Left forelimb (tissue), 1 donor: ENCODE results near the gene OMP.
A peak's percentile ranks its signal among the peaks of the same experiment; 100 is the strongest.

Experiments
- DNase-seq: peaks from one replicate; pipeline ENCODE4 v3.0.0-alpha.2; 2018; ENCODE audit warnings: low spot score

Gene OMP

DNA sequence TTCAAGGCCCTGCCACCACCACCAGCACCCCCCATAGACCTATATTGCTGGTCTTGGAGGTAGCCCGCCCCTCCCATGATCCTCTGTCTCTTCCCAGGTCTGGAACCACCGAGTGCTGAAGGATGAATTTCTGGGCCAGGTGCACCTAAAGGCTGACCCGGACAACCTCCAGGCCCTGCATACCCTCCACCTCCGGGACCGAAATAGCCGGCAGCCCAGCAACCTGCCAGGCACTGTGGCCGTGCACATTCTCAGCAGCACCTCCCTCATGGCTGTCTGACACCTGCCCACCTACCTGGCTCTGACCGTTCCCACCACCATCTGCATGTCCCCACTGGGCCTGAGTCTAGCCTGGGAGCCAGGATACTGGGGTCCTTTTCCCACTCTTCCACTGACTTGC lies 21.0 kb downstream of the OMP start:
- no peak for DNase-seq

DNA sequence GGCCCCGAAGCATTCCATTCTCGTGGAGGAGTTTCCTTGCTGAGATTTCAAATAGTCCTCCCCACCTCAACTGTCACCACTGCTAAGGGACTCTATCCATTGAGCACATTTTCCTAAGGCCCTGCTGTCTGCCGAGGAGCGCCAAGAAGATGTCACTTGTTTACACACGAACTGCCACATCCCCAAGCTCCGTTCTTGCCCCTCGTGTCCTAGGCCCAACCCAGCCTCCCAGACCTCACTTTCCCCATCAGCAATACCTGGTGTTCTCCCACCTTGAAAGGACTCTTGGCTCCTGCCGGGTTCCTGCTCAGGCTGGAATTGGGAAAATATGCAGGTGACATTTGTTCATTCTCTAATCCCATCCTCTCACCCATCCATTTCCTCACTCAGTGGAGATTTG lies 21.4 kb downstream of the OMP start:
- no peak for DNase-seq

DNA sequence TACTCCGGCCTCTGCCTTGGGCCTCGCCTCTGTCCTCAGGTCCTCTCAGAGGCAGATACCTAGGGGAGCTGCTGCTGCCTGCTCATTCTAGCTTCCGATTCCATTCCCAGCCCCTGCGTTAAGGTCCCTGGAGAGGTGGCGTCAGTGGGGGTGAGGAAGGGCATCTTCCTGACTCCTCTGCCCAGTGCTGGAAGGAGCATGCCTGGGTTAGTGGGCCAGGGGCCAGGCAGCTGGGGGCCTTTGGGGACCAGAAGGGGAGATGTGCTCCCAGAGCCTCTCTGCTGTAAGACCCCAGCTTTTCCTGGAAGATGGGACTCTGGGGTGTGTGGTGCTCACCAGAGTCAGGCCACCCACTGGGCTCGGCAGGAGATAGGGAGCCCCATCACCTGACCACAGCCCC lies 21.8 kb downstream of the OMP start:
- DNase-seq = no peak

DNA sequence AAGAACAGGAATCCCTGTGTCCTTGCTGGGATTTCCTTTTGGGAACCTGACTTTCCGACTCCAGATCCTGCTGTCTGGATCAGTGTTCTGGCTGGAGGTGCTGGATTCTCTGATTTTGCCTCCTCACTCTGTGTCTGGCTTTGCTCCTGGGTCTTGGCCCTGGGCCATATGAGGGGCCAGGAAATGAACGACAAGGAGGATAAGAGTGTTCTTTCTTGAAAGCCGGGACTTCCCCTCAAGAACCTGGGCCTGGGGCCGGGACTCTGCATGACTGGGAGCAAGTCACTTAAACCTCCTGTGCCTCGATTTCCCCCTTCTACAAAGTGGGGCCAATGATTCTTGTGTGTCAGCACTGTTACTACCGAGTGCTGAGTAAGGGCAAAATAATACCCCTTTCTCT lies 22.6 kb downstream of the OMP start:
- DNase-seq = no peak

DNA sequence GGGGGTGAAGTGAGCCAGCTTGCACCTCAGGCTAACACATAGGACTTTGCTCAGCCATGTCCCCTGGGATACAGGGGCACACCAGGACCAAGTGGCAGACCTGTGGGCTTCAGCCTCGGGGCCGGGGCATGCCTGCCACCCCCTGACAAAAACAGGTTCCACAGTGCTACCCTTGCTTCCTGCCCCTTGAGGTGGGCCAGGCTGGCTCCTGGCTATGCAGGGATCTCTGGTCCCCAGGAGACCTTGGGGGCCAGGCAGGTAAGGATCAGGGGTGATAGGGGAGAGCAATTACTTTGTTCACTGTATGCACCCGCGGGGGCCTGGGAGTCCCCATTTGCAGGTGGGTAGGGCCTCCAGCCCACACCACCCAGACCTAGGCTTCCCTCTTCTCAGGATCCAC lies 23.1 kb downstream of the OMP start:
- no peak for DNase-seq

DNA sequence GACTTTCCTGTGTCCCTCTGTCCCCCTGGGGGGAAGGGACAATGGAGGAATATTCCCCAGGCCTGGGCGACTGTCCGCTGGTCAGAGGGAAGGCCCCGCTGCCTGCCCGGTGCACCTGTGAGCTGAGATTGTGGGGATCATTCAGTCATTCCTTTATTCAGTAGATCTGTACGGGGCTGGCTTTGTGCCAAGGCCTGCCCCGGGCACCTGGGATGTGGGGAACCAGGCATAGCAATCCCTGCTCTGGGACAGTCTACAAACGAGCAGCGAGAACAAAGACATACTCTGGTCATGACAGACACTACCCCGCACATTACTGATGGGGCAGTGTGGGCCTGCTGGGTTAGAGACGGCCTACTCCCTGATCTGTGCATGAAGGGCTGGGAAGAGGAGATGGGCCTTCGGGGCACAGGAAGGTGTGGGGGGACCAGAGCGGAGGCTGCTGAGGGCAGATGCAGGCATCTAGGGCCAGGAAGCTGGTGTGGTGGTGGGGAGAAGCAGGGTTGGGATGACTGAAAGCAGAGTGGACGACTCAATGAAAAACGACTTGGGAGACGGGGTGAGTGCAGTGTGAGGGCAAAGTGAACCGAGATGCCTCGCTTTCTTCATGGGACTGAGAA lies 23.6 kb downstream of the OMP start:
- DNase-seq = no peak

DNA sequence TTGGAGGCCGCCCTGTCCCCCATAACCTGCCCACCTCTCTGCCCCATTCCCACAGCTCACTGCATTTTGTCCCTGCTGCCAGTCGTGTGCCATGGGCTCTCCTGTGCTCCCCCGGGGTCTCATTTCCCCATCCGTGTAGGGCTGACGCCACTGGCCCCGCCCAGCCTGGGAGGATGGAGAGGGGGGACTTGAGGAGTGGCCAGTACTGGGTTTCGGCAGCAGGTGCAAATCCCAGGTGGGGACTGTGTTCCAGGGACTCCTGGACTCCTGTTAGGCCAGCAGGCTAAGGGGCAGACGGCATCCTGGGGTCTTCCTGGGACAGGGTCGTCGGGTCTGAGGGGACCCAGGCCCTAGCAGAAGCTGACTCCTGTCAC lies 24.2 kb downstream of the OMP start:
- no peak for DNase-seq

DNA sequence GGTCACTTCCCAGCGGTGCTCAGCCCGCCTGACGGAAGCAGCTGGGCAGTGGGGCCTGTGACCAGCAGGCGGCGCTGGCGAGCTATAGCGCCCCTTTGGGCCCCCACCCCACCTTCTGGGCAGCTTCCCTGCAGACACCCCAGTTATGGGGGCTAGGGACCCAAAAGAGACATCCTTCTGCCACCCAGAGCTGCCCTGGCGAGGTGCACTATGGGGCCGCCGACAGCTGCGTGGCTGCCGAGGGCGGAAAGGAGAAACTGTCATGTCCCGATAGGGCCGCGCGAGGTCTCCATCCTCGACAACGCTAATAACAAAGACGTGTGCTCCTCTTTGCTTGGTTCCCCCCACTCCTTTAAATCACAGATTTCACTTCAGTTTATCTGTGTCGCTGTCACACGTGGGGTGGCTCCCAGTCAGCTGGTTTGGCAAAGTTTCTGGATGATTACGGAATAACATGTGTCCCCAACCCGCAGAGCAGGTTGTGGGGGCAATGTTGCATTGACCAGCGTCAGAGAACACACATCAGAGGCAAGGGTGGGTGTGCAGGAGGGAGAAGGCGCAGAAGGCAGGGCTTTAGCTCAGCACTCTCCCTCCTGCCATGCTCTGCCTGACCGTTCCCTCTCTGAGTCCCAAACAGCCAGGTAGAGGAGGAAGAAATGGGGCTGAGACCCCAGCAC lies 24.7 kb downstream of the OMP start:
- DNase-seq = peak; percentile 75

DNA sequence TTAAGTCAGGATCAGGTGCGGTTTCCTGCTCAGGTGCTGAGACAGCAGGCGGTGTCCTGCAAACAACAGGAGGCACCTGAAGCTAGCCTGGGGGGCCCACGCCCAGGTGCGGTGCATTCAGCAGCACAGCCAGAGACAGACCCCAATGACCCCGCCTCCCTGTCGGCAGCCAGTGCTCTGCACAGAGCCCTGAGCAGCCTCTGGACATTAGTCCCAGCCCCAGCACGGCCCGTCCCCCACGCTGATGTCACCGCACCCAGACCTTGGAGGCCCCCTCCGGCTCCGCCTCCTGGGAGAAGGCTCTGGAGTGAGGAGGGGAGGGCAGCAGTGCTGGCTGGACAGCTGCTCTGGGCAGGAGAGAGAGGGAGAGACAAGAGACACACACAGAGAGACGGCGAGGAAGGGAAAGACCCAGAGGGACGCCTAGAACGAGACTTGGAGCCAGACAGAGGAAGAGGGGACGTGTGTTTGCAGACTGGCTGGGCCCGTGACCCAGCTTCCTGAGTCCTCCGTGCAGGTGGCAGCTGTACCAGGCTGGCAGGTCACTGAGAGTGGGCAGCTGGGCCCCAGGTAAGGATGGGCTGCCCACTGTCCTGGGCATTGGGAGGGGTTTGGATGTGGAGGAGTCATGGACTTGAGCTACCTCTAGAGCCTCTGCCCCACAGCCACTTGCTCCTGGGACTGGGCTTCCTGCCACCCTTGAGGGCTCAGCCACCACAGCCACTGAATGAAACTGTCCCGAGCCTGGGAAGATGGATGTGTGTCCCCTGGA lies 25.5 kb downstream of the OMP start, which contains the start of gene MYO7A:
Gene MYO7A (plus strand): TSS at position 327 of the 772 bp plus-strand sequence. CDS start 2,389 bp downstream, outside the sequence.
- DNase-seq = no peak

DNA sequence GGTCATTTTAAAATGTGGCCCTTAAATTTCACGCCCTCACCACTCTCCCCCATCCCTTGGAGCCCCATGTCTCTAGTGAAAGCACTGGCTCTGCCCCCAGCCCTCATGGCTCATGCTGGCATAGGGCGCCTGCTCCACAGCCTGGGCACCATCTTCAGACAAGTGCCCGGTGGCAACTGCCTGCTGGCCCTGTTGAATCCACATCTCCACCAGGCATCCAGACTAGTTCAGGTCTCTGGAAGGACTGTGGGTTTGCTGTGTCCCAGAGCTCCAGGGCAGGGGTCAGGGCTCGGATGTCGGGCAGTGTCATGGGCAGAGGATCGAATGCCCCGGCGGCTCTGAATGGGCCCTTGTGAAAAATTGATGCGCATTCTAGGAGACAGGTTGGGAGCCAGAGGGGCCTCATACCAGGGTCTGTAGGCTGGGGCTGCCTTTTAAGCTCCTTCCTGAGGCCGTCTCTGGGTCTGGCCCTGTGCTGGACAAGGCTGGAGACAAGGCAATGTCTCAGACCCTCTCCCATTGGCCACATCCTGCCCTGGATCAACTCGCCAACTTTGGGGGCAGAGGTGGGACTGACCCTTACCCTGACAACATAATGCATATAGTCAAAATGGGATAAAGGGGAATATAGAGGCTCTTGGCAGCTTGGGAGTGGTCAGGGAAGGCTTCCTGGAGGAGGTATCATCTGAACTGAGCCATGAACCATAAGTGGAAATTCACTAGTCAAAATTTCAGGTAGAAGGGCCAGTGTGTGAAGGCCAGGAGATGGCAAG lies 26.6 kb downstream of the OMP start:
- DNase-seq = no peak

DNA sequence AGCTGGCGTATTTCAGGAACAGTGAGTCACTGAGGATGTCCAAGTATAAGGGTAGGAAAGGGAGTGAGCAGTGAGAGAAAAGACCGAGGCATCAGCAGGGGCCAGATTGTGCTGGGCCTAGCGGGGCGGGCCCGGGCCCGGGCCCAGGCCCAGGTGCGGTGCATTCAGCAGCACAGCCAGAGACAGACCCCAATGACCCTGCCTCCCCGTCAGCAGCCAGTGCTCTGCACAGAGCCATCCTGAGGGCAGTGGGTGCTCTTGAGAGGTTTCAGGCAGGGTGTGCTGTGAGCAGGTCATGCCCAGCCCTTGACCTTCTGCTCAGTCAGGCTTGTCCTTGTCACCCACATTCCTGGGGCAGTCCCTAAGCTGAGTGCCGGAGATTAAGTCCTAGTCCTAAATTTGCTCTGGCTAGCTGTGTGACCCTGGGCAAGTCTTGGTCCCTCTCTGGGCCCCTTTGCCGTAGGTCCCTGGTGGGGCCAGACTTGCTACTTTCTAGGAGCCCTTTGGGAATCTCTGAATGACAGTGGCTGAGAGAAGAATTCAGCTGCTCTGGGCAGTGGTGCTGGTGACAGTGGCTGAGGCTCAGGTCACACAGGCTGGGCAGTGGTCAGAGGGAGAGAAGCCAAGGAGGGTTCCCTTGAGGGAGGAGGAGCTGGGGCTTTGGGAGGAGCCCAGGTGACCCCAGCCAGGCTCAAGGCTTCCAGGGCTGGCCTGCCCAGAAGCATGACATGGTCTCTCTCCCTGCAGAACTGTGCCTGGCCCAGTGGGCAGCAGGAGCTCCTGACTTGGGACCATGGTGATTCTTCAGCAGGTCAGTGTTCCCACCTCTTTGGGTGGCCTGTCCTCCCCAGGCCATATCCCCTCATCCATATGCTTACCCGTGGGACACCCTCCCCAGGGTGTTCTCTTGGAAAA lies 27.5 kb downstream of the OMP start:
- DNase-seq = no peak

DNA sequence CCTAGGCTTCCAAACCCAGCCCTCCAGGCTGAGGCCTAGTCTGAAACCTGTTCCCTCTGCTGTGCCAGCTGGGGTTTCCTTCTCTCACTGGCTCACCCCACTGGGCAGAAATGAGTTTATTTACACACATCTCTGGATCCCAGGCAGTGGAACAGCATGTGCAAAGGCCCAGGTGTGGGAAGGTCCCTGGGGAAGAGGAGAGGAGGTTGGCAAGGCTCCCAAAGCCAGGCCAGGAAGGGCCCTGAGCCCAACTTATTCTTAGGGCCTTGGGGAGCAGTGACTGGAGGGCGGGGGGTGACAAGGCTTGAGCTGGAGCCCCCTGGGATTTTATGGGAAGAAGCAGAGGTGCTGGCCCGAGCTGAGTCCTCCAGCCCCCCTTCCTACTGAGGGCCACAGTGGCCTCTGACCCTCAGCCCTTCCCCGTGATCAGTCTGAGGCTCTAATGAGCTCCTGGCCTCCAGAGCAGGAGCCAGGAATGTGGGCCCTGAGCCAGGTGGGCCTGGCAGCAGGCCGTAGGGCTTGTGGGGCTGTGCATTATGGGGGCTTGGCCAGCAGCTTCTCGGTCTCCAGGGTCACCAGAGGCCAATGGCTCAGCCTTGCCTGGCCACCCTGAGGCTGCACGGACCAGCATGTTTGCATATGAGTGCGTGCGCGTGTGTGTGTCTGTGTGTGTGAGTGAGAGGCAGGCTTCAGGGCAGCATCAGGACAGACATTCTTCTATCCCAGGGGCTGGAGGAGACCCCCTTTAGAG lies 28.3 kb downstream of the OMP start:
- no peak for DNase-seq

DNA sequence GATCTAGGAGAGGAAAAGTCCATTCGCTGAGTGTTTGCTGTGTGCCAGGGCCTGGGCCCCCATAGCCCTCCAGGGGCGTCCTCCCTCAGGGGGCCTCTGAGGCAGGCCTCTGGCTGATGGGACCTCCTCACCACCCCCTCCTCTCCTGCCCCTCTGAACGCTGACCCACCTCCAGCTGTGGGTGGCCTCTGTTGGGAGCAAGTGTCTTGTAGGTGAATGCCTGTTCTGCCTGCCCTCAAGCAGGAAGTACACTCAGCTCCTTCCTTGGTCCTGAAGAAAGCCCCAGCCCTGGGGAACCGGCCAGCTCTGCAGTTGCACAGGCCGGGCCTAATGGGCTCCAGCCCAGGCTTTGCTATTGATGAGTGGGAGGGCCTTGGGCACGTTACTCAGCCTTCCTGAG lies 28.9 kb downstream of the OMP start:
- DNase-seq = no peak

DNA sequence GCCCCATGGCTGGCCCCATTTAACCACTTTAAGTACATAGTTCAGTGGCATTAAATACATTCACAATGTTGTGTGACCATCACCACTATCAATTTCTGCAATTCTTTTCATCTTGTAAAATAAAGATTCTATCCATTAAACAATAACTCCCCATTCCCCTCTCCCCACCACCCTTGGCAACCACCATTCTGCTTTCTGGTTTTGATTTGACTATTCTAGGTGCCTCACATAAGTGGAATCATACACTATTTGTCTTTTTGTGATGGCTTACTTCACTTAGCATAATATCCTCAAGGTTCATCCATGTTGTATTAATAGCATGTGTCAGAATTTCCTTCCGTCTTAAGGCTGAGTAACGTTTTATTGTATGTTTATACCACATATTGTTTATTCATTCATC lies 32.4 kb downstream of the OMP start:
- DNase-seq = no peak

DNA sequence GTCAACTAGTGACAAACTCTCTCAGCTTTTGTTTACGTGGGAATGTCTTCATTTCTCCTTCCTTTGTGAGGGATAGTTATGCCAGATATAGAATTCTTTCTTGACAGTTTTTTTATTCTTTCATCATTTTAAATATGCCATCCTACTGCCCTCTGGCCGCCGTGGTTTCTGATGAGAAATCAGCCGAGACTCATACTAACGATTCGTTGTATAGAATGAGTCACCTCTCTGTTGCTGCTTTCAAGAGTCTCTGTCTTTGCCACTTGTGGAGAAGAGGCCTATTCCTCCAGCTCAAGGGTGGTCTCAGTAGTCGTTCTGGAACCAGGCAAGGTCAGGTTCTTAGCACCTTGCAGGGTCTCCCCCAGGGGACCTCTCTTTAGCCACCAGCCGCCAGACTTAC lies 33.4 kb downstream of the OMP start:
- DNase-seq = no peak

DNA sequence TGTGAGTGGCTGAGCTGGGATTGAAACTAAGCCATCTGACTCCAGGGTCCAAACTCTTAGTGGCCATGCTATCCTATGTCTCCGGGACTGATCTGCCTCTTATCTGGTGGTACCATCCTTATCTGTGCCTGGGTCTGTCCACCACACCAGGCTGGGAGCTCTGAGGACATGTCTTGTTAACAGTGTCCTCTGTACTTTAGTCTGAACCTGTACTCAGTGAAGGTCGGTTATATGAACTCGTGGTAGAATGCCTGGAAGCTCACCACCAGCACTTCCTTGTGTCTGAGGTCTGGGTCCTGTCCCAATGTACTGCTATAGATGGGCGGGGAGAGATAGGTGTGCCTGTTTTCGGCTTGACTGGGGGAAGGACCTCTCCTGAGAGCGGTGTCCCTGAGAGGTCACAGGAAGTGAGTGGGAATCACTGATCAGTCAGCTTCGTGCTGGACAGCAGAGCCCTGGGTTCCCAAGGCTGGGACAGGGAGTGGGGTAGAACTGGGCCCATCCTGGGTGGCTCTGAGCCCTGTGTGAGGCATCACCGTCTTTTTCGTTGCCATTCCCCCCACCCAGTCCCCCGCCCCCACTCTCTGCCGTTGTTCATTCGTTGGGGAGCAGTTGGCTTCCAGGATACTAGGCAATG lies 34.3 kb downstream of the OMP start:
- no peak for DNase-seq

DNA sequence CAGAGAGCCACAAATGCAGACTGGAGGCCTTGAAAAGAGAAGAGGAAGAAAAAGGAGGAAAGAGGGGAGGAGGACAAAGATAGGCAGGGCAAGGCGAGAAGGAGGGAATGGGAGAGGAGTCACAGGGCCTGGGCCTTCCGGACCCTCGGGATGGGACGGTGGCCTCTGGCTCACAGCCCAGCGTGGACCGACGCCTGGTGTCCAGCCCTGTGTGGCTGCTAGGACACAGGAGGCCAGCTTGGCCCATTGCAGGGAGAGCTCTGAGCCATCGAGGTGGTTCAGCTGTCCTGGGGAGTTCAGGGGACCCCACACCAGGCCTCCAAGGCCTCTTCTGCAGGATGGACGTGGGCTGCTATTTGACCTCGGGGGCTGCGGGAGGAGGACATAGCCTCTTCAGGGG lies 34.8 kb downstream of the OMP start:
- DNase-seq = no peak

DNA sequence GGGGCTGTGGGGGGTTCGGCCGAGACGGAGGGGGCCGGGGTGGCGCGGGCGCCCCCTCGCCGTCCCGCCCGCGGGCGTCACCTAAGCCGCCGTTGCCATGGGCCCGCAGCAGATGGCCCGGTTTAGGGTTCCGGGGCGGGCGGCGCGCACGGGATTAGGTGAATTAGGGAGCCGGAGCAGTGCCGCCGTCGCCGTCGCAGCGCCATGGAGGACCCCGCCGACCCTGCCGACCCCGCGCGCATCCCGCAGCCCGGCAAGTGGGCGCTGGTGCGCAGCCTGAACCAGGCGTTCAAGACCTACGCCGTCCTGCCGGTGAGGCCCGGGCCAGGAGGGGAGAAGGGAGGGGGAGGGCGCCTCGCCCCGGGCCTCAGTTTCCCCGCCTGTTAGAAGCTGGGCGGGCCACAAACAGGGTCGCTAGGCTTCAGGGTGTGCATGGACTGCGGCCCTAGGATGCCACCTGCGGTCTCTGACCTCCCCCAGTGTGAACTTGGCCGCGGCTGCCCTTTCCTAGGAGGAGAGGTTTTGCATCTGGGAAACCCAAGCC lies 35.5 kb downstream of the OMP start:
- no peak for DNase-seq

DNA sequence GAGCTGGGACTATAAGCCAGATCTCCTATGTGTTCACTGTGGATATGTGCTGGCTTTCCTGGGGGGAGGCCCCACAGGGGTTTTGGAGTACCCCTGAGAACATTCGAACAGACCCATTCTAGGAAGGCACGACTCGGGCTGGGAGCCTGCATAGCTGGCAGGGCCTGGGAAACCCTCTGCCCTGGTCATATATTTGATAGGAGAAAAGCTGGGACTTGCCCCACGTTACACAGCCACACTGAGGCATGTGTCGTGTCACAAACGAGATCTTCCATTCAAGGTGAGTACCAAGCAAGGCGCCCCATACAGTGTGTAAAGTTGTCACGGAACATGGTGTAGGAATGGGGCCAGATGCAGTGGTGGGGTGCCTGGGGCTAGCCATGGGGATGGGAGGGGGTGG lies 36.6 kb downstream of the OMP start:
- DNase-seq = no peak
